ENCODE data around the gene SLIT3.

DNA sequence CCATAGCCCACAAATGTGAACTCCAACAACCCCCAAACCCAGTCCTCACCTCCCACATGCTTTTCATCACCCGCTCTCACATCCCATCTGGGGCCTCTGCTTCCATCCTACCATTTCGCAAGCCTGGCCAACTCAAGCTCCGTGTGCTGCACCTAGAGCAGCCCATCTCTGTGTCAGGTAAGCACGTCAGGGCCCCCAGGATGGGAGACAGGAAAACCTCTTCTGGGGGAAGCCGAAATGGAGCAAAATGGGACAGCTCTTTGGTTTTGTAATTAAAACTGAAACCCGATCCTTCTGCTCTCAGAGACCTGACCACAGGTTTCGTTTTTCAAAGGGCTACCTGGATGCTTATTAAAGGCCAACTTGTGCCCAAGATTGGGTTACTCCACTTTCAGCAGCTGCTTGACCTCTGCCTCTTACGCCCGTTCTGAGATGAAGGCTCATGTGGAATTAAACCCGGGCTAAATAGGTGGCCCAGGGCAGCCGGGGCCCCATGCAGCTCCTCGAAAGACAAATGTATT lies 287.7 kb downstream of the SLIT3 start:
- no peak for TF ChIP-seq POLR2A (IDR thresholded peaks at IDR 0.05)
- TF ChIP-seq, protein P1, sequence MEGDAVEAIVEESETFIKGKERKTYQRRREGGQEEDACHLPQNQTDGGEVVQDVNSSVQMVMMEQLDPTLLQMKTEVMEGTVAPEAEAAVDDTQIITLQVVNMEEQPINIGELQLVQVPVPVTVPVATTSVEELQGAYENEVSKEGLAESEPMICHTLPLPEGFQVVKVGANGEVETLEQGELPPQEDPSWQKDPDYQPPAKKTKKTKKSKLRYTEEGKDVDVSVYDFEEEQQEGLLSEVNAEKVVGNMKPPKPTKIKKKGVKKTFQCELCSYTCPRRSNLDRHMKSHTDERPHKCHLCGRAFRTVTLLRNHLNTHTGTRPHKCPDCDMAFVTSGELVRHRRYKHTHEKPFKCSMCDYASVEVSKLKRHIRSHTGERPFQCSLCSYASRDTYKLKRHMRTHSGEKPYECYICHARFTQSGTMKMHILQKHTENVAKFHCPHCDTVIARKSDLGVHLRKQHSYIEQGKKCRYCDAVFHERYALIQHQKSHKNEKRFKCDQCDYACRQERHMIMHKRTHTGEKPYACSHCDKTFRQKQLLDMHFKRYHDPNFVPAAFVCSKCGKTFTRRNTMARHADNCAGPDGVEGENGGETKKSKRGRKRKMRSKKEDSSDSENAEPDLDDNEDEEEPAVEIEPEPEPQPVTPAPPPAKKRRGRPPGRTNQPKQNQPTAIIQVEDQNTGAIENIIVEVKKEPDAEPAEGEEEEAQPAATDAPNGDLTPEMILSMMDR (IDR thresholded peaks at IDR 0.05) = no peak

Data from Peyer's patch (tissue), 4 donors.